Gastroesophageal sphincter (tissue), 3 donors: ENCODE measurements around the gene GATAD2B.

Experiments
- POLR2A ChIP-seq, 2 donors: fragments of 450-650 bp; IDR thresholded peaks; one replicate each; pipeline ENCODE4 v1.6.1; 2017; ENCODE audit warnings: antibody characterized with exemption in 2 of 2, mild to moderate bottlenecking in 2 of 2, moderate library complexity in 1 of 2
- TF ChIP-seq, protein P1 (sequence below), 4 experiments: fragments of 200-600 bp in 2 of 4; fragments of 450-650 bp in 2 of 4; sonication (generic) in 1 of 4; IDR thresholded peaks; one replicate each; pipeline ENCODE4 v1.5.1; 2017 to 2019; ENCODE audit warnings: antibody characterized with exemption in 4 of 4, mild to moderate bottlenecking in 2 of 4, moderate library complexity in 2 of 4

DNA sequence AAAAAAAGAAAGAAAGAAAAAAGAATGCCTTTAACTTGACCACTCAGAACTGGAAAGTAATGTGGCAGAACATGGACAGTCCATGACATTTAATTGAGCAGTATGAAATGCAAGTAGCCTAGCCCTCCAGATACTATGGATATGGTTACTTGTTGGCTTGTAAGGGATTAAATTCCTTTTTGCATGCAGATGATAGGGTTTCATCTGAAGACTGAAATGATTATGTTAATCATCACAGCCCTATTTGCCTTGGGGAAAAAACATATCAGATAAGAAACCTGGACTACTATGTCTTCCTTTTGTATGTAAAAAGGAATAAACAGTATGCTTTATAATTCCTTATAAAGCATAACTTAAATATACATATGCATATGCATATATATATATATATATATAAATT lies 66.0 kb downstream of the GATAD2B start:
- TF ChIP-seq POLR2A (IDR thresholded peaks at IDR 0.05) = no peak
- TF ChIP-seq, protein P1, sequence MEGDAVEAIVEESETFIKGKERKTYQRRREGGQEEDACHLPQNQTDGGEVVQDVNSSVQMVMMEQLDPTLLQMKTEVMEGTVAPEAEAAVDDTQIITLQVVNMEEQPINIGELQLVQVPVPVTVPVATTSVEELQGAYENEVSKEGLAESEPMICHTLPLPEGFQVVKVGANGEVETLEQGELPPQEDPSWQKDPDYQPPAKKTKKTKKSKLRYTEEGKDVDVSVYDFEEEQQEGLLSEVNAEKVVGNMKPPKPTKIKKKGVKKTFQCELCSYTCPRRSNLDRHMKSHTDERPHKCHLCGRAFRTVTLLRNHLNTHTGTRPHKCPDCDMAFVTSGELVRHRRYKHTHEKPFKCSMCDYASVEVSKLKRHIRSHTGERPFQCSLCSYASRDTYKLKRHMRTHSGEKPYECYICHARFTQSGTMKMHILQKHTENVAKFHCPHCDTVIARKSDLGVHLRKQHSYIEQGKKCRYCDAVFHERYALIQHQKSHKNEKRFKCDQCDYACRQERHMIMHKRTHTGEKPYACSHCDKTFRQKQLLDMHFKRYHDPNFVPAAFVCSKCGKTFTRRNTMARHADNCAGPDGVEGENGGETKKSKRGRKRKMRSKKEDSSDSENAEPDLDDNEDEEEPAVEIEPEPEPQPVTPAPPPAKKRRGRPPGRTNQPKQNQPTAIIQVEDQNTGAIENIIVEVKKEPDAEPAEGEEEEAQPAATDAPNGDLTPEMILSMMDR (IDR thresholded peaks at IDR 0.05) = no peak
